ENCODE results near the gene IMMP1L. TPM values are rescaled to one million over a fixed set of nuclear protein-coding genes. Genes with fewer than 3 reads are reported as not detected.

The IMMP1L gene
- polyA plus RNA-seq, 1 donor (not counting 4 experiments of a cell fraction or from before 2014, with no cell fraction given) = 39.8 TPM

- Histone ChIP-seq H4K20me1 (ENCODE audit: control insufficient read depth, extremely low read depth, insufficient read depth, low read length) (no peaks in the 10 kb centered on the region), H3K9me3 (ENCODE audit: control insufficient read depth, low read depth, low read length) (no peaks in the 10 kb centered on the region), H3K4me3 (ENCODE audit: control insufficient read depth in 2 of 3, extremely low read depth in 1 of 3, insufficient read depth in 2 of 3, low read depth in 1 of 3, low read length in 3 of 3) (no peak overlapping the region), H3K36me3 (ENCODE audit: control insufficient read depth in 2 of 2, extremely low read depth in 1 of 2, insufficient read depth in 2 of 2, low read length in 2 of 2) (no peaks in the 10 kb centered on the region), H3K9ac (ENCODE audit: control insufficient read depth, extremely low read depth, insufficient read depth, low read length) (no peak overlapping the region), H3K79me2 (ENCODE audit: control insufficient read depth, insufficient read depth, low read length) (no peaks in the 10 kb centered on the region), H2AFZ (ENCODE audit: control insufficient read depth, low read length) (no peak overlapping the region), H3K27me3 (ENCODE audit: control insufficient read depth, extremely low read depth, insufficient read depth, low read length) (no peaks in the 10 kb centered on the region), H3K9me1 (ENCODE audit: control insufficient read depth, extremely low read depth, insufficient read depth, low read length) (no peaks in the 10 kb centered on the region), H3K4me2 (ENCODE audit: control insufficient read depth, extremely low read depth, insufficient read depth, low read depth, low read length) (no peak overlapping the region), H3K4me1 (ENCODE audit: control insufficient read depth, extremely low read depth, insufficient read depth, low read length) (no peaks in the 10 kb centered on the region), H3K27ac (ENCODE audit: control insufficient read depth, insufficient read depth, low read length) (no peak overlapping the region)
- FAIRE-seq (no peak), DNase-seq (ENCODE audit: low read depth, low spot score) (no peak)
- TF ChIP-seq EZH2 (IDR thresholded peaks at IDR 0.05; ENCODE audit: low read length) = no peak
- TF ChIP-seq CTCF (optimal IDR thresholded peaks at IDR 0.05 in 1 of 3, IDR thresholded peaks at IDR 0.05 in 1 of 3, conservative IDR thresholded peaks at IDR 0.05 in 1 of 3; ENCODE audit: extremely low read depth in 1 of 3, insufficient read depth in 2 of 3, low read length in 3 of 3) = no peak
- dilution Hi-C loops (cut with MboI; ENCODE audit: extremely low pct_ligation_motif_present, low sequenced_read_pairs) = no loop called here
These were observed 54.2 kb downstream of the IMMP1L start for GRCh38 chr11:31455177-31455576.

GRCh38 chr11:31450841-31451240 lies 58.6 kb downstream of the IMMP1L start:
- Histone ChIP-seq H3K27me3 (ENCODE audit: control insufficient read depth, extremely low read depth, insufficient read depth, low read length) (no peaks in the 10 kb centered on the region), H3K4me2 (ENCODE audit: control insufficient read depth, extremely low read depth, insufficient read depth, low read depth, low read length) (no peak overlapping the region), H3K9ac (ENCODE audit: control insufficient read depth, extremely low read depth, insufficient read depth, low read length) (no peak overlapping the region), H3K4me3 (ENCODE audit: control insufficient read depth in 2 of 3, extremely low read depth in 1 of 3, insufficient read depth in 2 of 3, low read depth in 1 of 3, low read length in 3 of 3) (no peak overlapping the region), H3K9me1 (ENCODE audit: control insufficient read depth, extremely low read depth, insufficient read depth, low read length) (no peaks in the 10 kb centered on the region), H3K36me3 (ENCODE audit: control insufficient read depth in 2 of 2, extremely low read depth in 1 of 2, insufficient read depth in 2 of 2, low read length in 2 of 2) (no peaks in the 10 kb centered on the region), H3K4me1 (ENCODE audit: control insufficient read depth, extremely low read depth, insufficient read depth, low read length) (no peaks in the 10 kb centered on the region), H3K27ac (ENCODE audit: control insufficient read depth, insufficient read depth, low read length) (no peak overlapping the region), H3K79me2 (ENCODE audit: control insufficient read depth, insufficient read depth, low read length) (no peaks in the 10 kb centered on the region), H3K9me3 (ENCODE audit: control insufficient read depth, low read depth, low read length) (no peaks in the 10 kb centered on the region), H2AFZ (ENCODE audit: control insufficient read depth, low read length) (no peak overlapping the region), H4K20me1 (ENCODE audit: control insufficient read depth, extremely low read depth, insufficient read depth, low read length) (no peaks in the 10 kb centered on the region)
- dilution Hi-C loops (cut with MboI; ENCODE audit: extremely low pct_ligation_motif_present, low sequenced_read_pairs) = no loop called here
- FAIRE-seq (no peak), DNase-seq (ENCODE audit: low read depth, low spot score) (no peak)
- TF ChIP-seq CTCF (optimal IDR thresholded peaks at IDR 0.05 in 1 of 3, IDR thresholded peaks at IDR 0.05 in 1 of 3, conservative IDR thresholded peaks at IDR 0.05 in 1 of 3; ENCODE audit: extremely low read depth in 1 of 3, insufficient read depth in 2 of 3, low read length in 3 of 3) (no peak), EZH2 (IDR thresholded peaks at IDR 0.05; ENCODE audit: low read length) (no peak)
